ENCODE measurements around the gene FGFBP2.

Gene FGFBP2

GRCh38 chr4:15965325-15965724, 2.4 kb upstream of the FGFBP2 start:
- DNase-seq = no peak

DNA sequence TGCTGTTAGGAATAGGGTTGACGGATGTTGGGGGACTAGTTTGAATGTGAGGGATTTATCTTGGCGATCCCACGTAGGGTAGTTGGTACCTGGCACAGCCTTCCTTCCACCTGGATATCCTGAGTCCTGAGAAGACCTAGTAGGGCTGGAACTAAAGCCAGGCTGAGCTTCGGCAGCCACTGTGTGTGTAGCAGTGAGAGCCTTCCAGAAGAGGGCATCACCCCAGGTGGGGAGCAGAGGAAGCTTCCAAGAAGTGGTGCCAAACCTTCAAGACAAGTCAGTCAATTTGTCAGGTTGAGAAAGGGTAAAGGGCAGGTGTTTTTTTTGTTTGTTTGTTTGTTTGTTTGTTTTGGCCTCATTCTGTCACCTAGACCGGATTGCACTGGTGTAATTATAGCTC, 1.2 kb upstream of the FGFBP2 start:
- no peak for DNase-seq

GRCh38 chr4:15963576-15963975, 601 bp upstream of the FGFBP2 start:
- DNase-seq = peak; percentile 51 to 64

- no peak for DNase-seq
Observed at GRCh38 chr4:15961781-15962510, 1.0 kb downstream of the FGFBP2 start.

GRCh38 chr4:15958562-15958961, 4.4 kb downstream of the FGFBP2 start:
- no peak for DNase-seq

GRCh38 chr4:15956179-15956850, 6.7 kb downstream of the FGFBP2 start:
- peak; percentile 89 to 91 for DNase-seq

GRCh38 chr4:15955670-15956069, 7.3 kb downstream of the FGFBP2 start:
- DNase-seq = no peak

DNA sequence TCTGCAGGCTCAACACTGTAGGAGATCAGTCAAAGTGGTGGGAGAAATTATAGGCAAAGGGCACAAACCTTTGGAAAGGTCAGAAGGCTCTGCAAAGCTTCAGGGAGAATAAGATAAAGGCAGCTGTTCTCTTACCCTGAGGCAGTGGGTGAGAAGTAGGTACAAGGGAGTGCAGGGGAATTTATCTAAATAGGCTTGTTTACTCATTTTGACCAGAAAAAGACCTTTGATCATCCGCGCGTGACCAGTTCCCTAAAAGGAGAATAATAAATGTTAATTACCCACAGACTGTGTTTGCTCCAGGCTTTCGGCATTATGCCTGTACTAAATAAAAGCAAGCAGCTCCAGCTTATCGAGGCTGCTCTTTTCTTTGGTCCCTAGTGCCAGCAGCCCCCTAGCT, 9.3 kb downstream of the FGFBP2 start:
- no peak for DNase-seq

GRCh38 chr4:15951781-15952180, 11.2 kb downstream of the FGFBP2 start:
- DNase-seq = no peak

DNA sequence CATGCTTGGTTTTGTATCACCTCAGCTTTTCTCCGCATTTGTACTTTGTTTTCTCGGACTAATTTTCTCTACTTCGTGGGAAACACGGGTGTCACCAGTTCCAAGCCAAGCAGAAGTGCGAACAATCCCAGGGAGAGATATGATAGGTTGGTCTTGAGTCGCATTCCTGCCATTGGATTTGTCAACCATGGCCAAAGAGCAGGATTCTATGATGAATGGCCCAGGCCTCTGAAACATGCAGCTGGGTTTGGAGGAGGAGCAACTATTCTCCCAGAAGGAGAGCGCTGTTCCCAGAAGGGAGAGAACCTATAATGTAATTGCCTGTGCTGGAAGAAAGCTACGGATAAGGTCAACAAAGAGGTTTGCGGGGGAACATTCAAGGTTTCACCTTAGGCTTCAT, 14.1 kb downstream of the FGFBP2 start:
- no peak for DNase-seq

- DNase-seq = no peak
Observed at GRCh38 chr4:15947684-15948083, 15.3 kb downstream of the FGFBP2 start.

DNA sequence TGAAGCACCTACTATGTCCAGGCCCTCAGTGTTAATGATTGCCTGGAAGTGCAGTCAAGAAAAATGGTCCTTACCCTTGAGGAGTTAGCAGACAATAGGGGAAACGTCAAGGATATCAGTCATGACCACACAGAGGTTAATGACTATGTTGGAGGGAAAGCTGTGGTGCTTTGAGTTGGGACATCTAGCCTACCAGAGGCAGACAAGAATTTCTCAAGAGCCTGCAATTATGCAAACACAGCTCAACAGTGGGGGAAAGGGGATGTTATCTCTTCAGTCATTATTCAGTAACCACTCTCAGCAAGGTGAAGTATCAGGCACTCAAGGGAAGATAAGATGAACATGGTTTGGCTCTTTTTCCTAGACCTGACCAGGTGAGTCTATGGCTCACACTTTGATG, 17.5 kb downstream of the FGFBP2 start:
- no peak for DNase-seq

GRCh38 chr4:15944895-15945294, 18.1 kb downstream of the FGFBP2 start:
- no peak for DNase-seq

- DNase-seq = no peak
Observed at GRCh38 chr4:15942283-15942682, 20.7 kb downstream of the FGFBP2 start.

DNA sequence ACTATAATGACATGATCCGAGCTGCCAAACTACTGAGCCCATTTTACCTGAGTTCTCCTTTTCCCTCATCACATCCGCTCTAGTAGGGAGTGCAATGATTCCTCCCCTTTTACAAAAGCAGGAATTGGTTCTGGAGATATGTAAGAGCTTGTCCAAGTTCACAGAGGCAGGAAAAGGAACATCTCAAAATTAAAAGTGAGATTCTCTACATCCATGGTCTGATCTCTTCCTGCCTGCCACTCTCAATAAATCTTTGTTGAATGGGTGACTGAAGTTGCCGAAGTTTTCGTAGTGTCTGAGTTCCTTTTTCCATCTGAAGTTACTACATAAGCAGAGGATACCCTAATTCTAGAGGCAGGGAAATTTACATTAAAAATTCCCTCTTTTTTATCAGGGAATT, 24.3 kb downstream of the FGFBP2 start, which contains the start of gene FGFBP1:
Gene FGFBP1, minus strand, starts transcription at position 101 of the 400 bp plus-strand sequence. CDS start 2,108 bp downstream, outside the sequence.
- DNase-seq = no peak

GRCh38 chr4:15938182-15938581, 24.8 kb downstream of the FGFBP2 start:
- no peak for DNase-seq

GRCh38 chr4:15936495-15936894, 26.5 kb downstream of the FGFBP2 start:
- no peak for DNase-seq

DNA sequence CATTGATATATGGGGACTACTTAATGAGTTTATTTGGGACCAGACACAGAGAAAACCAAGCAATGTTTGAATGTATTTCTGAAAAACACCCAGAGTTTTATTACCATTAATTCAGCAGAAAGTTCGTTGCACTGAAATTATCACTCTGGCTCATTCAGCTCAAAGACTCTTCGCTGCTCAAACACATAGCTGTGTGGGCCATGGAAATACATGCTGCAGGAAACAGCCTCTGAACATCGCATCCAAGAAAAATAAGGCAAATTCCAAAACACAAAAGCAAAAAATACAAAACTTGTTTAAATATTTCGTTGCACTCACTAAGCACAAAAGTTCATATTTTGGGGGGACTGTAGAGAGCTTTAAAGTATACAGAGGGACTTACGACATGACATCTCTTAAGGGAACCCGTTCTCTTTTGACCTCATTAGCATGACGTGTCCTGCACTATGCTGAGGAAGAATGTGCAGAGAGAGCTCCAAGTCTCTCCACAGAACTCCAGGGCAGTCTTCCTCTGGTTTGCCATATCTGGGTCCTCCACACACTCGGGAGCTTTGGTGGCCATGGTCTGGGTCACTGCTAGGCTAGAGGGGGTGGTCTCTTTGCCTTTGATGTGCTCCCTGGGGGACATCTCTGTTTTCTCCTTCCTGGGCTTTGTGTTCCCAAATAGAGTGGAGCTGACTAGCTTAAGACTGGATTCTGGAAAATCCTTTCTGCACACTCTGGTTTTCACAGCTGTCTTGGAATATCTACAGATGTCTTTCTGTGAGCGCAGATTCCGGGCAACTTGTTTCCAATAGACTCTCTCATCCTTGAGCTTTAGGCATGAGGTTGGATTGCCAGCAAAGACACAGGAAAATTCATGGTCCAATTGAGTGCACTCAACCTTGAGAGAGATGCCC, 27.2 kb downstream of the FGFBP2 start:
- no peak for DNase-seq

- no peak for DNase-seq
Observed at GRCh38 chr4:15934259-15934658, 28.7 kb downstream of the FGFBP2 start.

DNA sequence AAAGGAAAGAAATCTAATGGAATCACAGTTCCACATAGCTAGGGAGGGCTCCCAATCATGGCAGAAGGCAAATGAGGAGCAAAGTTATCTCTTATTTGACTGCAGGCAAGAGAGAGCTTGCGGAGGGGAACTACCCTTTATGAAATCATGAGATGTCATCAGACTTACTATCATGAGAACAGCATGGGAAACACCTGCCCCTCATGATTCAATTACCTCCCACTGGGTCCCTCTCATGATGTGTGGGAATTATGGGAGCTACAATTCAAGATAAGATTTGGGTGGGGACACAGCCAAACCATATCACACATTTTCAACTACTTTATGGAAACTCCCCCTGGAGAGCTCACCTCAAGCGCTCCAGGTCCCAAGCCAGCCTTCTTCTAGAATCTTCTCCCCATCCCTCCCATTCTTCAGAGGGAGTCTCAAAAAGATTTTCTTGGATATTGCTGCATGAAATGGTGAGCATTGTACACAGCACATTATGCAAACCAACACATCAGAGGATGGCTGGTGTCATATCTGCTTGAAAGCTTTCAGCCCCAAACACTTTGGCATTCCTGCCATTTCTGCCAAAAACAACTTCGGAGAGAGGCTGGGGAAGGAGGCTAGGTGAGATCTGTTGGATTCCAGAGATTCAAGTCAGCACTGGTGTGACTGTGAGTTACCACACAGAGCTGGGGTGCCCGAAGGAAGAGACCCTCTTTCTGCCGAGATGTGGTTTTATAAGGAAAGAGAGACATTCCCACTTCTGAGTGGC, 31.3 kb downstream of the FGFBP2 start:
- no peak for DNase-seq

- no peak for DNase-seq
Observed at GRCh38 chr4:15930314-15930713, 32.7 kb downstream of the FGFBP2 start.

DNA sequence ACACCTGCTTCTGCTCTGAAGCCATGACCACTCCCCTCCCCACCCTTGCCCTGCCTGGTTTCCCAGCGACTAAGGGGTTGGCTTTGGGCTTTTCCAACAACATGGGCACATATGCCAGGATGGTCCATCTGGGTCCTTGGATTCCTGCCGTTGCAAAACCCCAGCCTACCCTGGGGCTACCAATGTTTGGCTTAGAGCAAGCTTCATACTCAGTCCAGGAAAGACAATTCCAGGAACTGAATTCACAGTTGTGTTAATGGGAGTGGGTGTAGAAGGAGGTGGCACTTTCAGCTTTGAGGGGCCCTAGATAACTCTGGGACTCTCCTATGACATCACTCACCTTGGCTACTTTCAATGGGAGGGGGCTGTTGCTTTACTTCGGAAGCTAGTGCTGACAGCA, 33.4 kb downstream of the FGFBP2 start:
- no peak for DNase-seq

DNA sequence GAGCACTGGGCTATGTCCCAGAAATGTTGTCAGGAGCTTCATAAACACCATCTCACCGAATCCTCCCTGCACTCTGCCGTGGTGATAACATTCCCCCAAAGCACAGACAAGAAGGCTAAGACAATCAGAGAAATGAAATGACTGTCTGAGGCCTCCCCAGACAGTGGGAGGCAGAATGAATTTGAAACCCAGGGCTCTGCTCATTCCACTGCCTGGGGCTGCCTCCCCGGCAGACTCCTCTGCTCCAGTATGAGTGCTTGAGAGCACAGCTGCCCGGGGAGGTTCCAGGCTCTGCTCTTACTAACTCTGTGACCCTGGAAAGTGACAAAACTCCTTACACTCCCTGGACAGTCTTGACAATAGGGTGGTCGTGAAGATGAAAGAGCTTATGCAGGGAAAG, 34.1 kb downstream of the FGFBP2 start:
- no peak for DNase-seq
